Measurements from ENCODE around the gene MATR3. TPM values are rescaled to one million over a fixed set of nuclear protein-coding genes. Genes with fewer than 3 reads are reported as not detected.
A peak's percentile ranks its signal among the peaks of the same experiment; 100 is the strongest.

MATR3 gene
- polyA plus RNA-seq, 1 donor from 2014 or later = 1,016 TPM

DNA sequence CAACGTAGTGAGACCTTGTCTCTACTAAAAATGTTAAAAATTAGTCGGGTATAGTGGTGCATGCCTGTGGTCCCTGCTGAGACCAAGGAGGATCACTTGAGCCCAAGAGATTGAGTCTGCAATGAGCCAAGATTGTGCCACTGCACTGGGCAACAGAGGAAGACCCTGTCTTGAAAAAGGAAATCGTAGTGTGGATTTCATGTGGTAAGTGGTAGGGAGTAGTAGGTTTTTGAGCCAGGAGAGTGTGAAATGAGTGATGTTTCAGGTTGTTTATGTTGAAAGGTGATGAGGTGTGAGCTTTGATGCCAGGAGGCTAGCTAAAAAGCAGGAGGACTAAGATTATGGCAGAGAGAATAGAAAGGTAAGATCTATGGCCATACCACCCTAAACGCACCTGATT, 5.9 kb downstream of the MATR3 start:
- H3F3A ChIP-seq (ENCODE audit: insufficient read depth, low read length, poor library complexity, severe bottlenecking) = no peaks in the 10 kb centered on the region
- no peaks in the 10 kb centered on the region for H3K9me2 ChIP-seq (ENCODE audit: insufficient read depth, low read length)
- no peak overlapping the region for H3K9ac ChIP-seq (ENCODE audit: low read length)
- H4K20me1 ChIP-seq (ENCODE audit: insufficient read depth) = peaks cover 82% of the 10 kb centered on the region
- H3K9me3 ChIP-seq (ENCODE audit: low read length) = no peaks in the 10 kb centered on the region
- peaks cover 100% of the 10 kb centered on the region for H3K79me2 ChIP-seq (replicated peaks; ENCODE audit: insufficient read depth, low read length)
- no peak overlapping the region for H2AFZ ChIP-seq (ENCODE audit: low read depth, low read length)
- H3K4me2 ChIP-seq (ENCODE audit: low read length) = no peak overlapping the region
- TF ChIP-seq EP300 (conservative IDR thresholded peaks at IDR 0.05; ENCODE audit: poor library complexity, severe bottlenecking) (no peak), TAF1 (IDR thresholded peaks at IDR 0.05; ENCODE audit: low read depth) (no peak), POLR2AphosphoS5 (IDR thresholded peaks at IDR 0.05) (no peak), EZH2 (IDR thresholded peaks at IDR 0.05; ENCODE audit: borderline replicate concordance, insufficient read depth, low read length, poor library complexity, severe bottlenecking) (no peak), RAD21 (conservative IDR thresholded peaks at IDR 0.05) (no peak)
- TF ChIP-seq, protein P1, sequence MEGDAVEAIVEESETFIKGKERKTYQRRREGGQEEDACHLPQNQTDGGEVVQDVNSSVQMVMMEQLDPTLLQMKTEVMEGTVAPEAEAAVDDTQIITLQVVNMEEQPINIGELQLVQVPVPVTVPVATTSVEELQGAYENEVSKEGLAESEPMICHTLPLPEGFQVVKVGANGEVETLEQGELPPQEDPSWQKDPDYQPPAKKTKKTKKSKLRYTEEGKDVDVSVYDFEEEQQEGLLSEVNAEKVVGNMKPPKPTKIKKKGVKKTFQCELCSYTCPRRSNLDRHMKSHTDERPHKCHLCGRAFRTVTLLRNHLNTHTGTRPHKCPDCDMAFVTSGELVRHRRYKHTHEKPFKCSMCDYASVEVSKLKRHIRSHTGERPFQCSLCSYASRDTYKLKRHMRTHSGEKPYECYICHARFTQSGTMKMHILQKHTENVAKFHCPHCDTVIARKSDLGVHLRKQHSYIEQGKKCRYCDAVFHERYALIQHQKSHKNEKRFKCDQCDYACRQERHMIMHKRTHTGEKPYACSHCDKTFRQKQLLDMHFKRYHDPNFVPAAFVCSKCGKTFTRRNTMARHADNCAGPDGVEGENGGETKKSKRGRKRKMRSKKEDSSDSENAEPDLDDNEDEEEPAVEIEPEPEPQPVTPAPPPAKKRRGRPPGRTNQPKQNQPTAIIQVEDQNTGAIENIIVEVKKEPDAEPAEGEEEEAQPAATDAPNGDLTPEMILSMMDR (IDR thresholded peaks at IDR 0.05; ENCODE audit: poor library complexity, severe bottlenecking) = no peak
- H3K27me3 ChIP-seq (ENCODE audit: insufficient read depth, low read depth, low read length) = no peaks in the 10 kb centered on the region
- H3K36me3 ChIP-seq (ENCODE audit: insufficient read depth, low read length) = no peaks in the 10 kb centered on the region
- no peak overlapping the region for H3K27ac ChIP-seq (ENCODE audit: low read length)
- H3K4me3 ChIP-seq (ENCODE audit: low read length) = peak overlapping the region; percentile 2

DNA sequence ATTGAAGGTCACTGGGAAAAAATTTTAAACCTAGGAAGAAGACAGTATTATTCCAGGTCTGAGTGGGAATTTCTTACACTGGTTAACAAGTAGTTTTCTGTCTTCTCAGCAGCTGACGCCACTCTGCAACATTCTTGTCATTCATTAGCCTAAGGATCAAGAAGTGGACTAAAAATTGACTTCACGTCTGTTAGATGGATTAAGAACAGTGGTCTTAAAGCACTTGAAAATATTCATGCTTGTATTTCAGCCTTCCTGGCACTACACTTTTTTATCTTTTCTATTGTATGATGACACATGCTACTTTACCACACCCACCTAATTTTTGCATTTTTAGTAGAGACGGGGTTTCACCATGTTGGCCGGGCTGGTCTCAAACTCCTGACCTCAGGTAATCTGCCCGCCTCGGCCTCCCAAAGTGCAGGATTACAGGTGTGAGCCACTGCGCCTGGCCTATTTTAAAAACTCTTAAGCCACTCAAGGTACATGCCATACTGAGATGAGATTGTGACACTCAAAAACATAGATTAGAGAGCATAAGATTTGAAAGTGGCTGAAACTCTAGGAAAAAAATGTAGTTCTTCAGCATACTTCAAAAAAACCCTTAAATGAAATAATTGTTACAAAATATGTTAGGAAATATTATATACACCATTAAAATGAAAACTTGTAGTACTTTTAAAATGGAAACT, 8.4 kb downstream of the MATR3 start:
- Histone ChIP-seq H3K27me3 (ENCODE audit: insufficient read depth, low read depth, low read length) (no peaks in the 10 kb centered on the region), H3K27ac (ENCODE audit: low read length) (no peak overlapping the region), H4K20me1 (ENCODE audit: insufficient read depth) (peaks cover 98% of the 10 kb centered on the region), H3K4me3 (ENCODE audit: low read length) (no peak overlapping the region), H3F3A (ENCODE audit: insufficient read depth, low read length, poor library complexity, severe bottlenecking) (no peaks in the 10 kb centered on the region), H2AFZ (ENCODE audit: low read depth, low read length) (no peak overlapping the region), H3K4me2 (ENCODE audit: low read length) (no peak overlapping the region), H3K9me2 (ENCODE audit: insufficient read depth, low read length) (no peaks in the 10 kb centered on the region), H3K9ac (ENCODE audit: low read length) (no peak overlapping the region), H3K79me2 (replicated peaks; ENCODE audit: insufficient read depth, low read length) (peaks cover 100% of the 10 kb centered on the region), H3K36me3 (ENCODE audit: insufficient read depth, low read length) (no peaks in the 10 kb centered on the region), H3K9me3 (ENCODE audit: low read length) (no peaks in the 10 kb centered on the region)
- TF ChIP-seq, protein P2, sequence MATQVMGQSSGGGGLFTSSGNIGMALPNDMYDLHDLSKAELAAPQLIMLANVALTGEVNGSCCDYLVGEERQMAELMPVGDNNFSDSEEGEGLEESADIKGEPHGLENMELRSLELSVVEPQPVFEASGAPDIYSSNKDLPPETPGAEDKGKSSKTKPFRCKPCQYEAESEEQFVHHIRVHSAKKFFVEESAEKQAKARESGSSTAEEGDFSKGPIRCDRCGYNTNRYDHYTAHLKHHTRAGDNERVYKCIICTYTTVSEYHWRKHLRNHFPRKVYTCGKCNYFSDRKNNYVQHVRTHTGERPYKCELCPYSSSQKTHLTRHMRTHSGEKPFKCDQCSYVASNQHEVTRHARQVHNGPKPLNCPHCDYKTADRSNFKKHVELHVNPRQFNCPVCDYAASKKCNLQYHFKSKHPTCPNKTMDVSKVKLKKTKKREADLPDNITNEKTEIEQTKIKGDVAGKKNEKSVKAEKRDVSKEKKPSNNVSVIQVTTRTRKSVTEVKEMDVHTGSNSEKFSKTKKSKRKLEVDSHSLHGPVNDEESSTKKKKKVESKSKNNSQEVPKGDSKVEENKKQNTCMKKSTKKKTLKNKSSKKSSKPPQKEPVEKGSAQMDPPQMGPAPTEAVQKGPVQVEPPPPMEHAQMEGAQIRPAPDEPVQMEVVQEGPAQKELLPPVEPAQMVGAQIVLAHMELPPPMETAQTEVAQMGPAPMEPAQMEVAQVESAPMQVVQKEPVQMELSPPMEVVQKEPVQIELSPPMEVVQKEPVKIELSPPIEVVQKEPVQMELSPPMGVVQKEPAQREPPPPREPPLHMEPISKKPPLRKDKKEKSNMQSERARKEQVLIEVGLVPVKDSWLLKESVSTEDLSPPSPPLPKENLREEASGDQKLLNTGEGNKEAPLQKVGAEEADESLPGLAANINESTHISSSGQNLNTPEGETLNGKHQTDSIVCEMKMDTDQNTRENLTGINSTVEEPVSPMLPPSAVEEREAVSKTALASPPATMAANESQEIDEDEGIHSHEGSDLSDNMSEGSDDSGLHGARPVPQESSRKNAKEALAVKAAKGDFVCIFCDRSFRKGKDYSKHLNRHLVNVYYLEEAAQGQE (IDR thresholded peaks at IDR 0.05; ENCODE audit: borderline replicate concordance) = no peak
- no peak for TF ChIP-seq SMC3 (conservative IDR thresholded peaks at IDR 0.05; ENCODE audit: poor library complexity)
- TF ChIP-seq RAD21 (conservative IDR thresholded peaks at IDR 0.05) = no peak
- TF ChIP-seq TAF1 (IDR thresholded peaks at IDR 0.05; ENCODE audit: low read depth) = no peak
- TF ChIP-seq, protein P1 (IDR thresholded peaks at IDR 0.05; ENCODE audit: poor library complexity, severe bottlenecking) = no peak
- TF ChIP-seq EP300 (conservative IDR thresholded peaks at IDR 0.05; ENCODE audit: poor library complexity, severe bottlenecking) = no peak
- no peak for TF ChIP-seq EZH2 (IDR thresholded peaks at IDR 0.05; ENCODE audit: borderline replicate concordance, insufficient read depth, low read length, poor library complexity, severe bottlenecking)
